KMS-11 (cell line): ENCODE data around the gene ARHGAP24.

ENCODE experiments used
- H2AFZ ChIP-seq: fragments of 200-600 bp; sonication (generic); 2 replicates; pipeline ENCODE4 v1.6.1; 2016; ENCODE audit warnings: antibody characterized with exemption, mixed run types, low read depth
- H3K27ac ChIP-seq: fragments of 200-600 bp; sonication (generic); 2 replicates; pipeline ENCODE4 v1.6.1; 2016; ENCODE audit warnings: mild to moderate bottlenecking, mixed run types
- H3K27me3 ChIP-seq: fragments of 200-600 bp; sonication (generic); 2 replicates; pipeline ENCODE4 v1.6.1; 2017; ENCODE audit warnings: mild to moderate bottlenecking, low read depth, mixed run types, moderate library complexity; ENCODE audit not compliant: insufficient read depth
- H3K36me3 ChIP-seq: fragments of 200-600 bp; sonication (generic); 2 replicates; pipeline ENCODE4 v1.6.1; 2017; ENCODE audit warnings: mild to moderate bottlenecking, mixed run types; ENCODE audit not compliant: insufficient read depth
- H3K4me1 ChIP-seq: fragments of 200-600 bp; sonication (generic); 2 replicates; pipeline ENCODE4 v1.6.1; 2016; ENCODE audit warnings: mild to moderate bottlenecking, low read depth, mixed run types; ENCODE audit not compliant: poor library complexity, severe bottlenecking
- H3K4me2 ChIP-seq: fragments of 200-600 bp; sonication (generic); 2 replicates; pipeline ENCODE4 v1.7.0; 2016; ENCODE audit warnings: mild to moderate bottlenecking, mixed run types
- H3K4me3 ChIP-seq: fragments of 200-600 bp; sonication (generic); IDR thresholded peaks from 2 replicates; pipeline ENCODE4 v1.6.1; 2017; ENCODE audit warnings: low read depth, low read length, mixed read lengths; ENCODE audit not compliant: insufficient read depth
- H3K79me2 ChIP-seq: fragments of 200-600 bp; sonication (generic); 2 replicates; pipeline ENCODE4 v1.6.1; 2016; ENCODE audit warnings: low read depth, mixed run types; ENCODE audit not compliant: insufficient read depth
- H3K9ac ChIP-seq: fragments of 200-600 bp; sonication (generic); 2 replicates; pipeline ENCODE4 v1.6.1; 2016; ENCODE audit warnings: mild to moderate bottlenecking, mixed run types
- H4K20me1 ChIP-seq: fragments of 200-600 bp; sonication (generic); 2 replicates; pipeline ENCODE4 v1.6.1; 2016; ENCODE audit warnings: mild to moderate bottlenecking, mixed run types; ENCODE audit not compliant: insufficient read depth
- TF ChIP-seq, protein P1 (sequence below): fragments of 200-600 bp; sonication (generic); conservative IDR thresholded peaks from 2 replicates; pipeline ENCODE4 v1.6.1; 2017; ENCODE audit warnings: low read depth, mild to moderate bottlenecking, antibody characterized with exemption, low read length, moderate library complexity, mixed read lengths

ARHGAP24 gene

DNA sequence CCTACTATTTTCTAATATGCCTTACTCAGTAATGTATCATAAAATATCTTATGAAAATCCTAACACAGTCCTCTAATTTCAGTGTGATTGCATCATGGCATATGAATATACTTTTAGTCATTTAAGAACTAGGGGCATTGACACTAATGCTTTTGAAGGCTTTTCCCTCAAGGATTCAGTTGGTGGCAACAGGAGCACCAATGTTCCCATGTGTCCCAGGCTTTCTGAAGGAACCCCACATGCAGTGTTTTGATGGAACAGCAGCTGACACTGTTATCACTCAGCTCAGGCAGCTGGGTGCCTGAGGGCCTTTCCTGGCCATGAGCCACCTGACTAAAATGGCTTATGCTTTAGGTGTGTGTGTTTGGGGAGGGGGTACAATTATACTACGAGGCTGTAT is 348.3 kb downstream of the ARHGAP24 start:
- Histone ChIP-seq H3K4me2 (peak overlapping the region; percentile 20; the same call in 1 of the 2 replicates), H3K36me3 (no peaks in the 10 kb centered on the region), H3K4me1 (peaks cover 61% of the 10 kb centered on the region), H3K4me3 (no peak overlapping the region), H3K9ac (no peak overlapping the region), H4K20me1 (no peaks in the 10 kb centered on the region), H3K79me2 (no peaks in the 10 kb centered on the region), H2AFZ (no peak overlapping the region), H3K27ac (no peak overlapping the region), H3K27me3 (no peaks in the 10 kb centered on the region)
- TF ChIP-seq, protein P1, sequence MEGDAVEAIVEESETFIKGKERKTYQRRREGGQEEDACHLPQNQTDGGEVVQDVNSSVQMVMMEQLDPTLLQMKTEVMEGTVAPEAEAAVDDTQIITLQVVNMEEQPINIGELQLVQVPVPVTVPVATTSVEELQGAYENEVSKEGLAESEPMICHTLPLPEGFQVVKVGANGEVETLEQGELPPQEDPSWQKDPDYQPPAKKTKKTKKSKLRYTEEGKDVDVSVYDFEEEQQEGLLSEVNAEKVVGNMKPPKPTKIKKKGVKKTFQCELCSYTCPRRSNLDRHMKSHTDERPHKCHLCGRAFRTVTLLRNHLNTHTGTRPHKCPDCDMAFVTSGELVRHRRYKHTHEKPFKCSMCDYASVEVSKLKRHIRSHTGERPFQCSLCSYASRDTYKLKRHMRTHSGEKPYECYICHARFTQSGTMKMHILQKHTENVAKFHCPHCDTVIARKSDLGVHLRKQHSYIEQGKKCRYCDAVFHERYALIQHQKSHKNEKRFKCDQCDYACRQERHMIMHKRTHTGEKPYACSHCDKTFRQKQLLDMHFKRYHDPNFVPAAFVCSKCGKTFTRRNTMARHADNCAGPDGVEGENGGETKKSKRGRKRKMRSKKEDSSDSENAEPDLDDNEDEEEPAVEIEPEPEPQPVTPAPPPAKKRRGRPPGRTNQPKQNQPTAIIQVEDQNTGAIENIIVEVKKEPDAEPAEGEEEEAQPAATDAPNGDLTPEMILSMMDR: no peak

- H3K9ac ChIP-seq: no peak overlapping the region
- H3K4me1 ChIP-seq: peaks cover 71% of the 10 kb centered on the region
- H3K27me3 ChIP-seq: no peaks in the 10 kb centered on the region
- 0 out of 2 replicates have a peak overlapping the region, but pooled peaks have one; percentile 11 for H3K27ac ChIP-seq
- H3K36me3 ChIP-seq: no peaks in the 10 kb centered on the region
- H3K4me3 ChIP-seq: no peak overlapping the region
- H2AFZ ChIP-seq: peak overlapping the region; percentile 1; the same call in 1 of the 2 replicates
- no peaks in the 10 kb centered on the region for H3K79me2 ChIP-seq
- TF ChIP-seq, protein P1: no peak
- H3K4me2 ChIP-seq: peak overlapping the region; percentile 37
- H4K20me1 ChIP-seq: no peaks in the 10 kb centered on the region
Measured at GRCh38 chr4:85824166-85824945, 349.4 kb downstream of the ARHGAP24 start.

DNA sequence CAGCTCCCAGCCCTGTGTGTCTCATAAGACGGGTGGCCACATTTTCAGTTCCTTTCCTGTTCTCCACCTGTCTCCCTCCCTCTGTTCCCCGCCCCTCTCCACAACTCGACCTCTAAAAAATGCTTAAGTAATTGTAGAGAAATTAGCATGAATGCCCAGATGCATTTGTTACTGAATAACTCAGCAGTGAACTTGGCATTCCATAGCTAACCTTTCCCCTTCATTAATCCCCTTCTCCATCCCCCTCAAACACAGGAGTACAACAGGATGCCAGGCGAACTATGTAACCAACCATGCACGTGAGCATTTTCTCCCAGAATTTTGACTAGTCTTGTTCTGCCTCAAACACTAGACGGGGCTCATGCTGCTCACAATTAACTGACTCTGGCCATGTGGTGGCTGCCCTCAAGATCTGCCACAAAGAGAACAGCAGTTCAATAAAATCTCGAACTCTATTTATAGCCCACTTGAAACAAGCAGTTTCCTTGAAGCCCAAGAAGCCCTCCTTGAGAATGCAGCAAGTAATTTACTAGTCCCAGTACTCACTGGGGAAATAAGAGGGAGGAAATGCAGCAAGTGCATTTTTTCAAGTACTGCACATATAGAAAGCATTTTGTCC is 351.2 kb downstream of the ARHGAP24 start:
- H2AFZ ChIP-seq: peak overlapping the region; percentile 48
- H3K79me2 ChIP-seq: no peaks in the 10 kb centered on the region
- no peaks in the 10 kb centered on the region for H3K27me3 ChIP-seq
- peak overlapping the region; percentile 77 for H3K4me2 ChIP-seq
- H3K4me3 ChIP-seq: peak overlapping the region; percentile 69
- peaks cover 80% of the 10 kb centered on the region for H3K4me1 ChIP-seq
- H3K9ac ChIP-seq: peak overlapping the region; percentile 46
- H4K20me1 ChIP-seq: no peaks in the 10 kb centered on the region
- peak overlapping the region; percentile 89 for H3K27ac ChIP-seq
- H3K36me3 ChIP-seq: no peaks in the 10 kb centered on the region
- TF ChIP-seq, protein P1: peak; percentile 39; the same call in 1 of the 2 replicates

DNA sequence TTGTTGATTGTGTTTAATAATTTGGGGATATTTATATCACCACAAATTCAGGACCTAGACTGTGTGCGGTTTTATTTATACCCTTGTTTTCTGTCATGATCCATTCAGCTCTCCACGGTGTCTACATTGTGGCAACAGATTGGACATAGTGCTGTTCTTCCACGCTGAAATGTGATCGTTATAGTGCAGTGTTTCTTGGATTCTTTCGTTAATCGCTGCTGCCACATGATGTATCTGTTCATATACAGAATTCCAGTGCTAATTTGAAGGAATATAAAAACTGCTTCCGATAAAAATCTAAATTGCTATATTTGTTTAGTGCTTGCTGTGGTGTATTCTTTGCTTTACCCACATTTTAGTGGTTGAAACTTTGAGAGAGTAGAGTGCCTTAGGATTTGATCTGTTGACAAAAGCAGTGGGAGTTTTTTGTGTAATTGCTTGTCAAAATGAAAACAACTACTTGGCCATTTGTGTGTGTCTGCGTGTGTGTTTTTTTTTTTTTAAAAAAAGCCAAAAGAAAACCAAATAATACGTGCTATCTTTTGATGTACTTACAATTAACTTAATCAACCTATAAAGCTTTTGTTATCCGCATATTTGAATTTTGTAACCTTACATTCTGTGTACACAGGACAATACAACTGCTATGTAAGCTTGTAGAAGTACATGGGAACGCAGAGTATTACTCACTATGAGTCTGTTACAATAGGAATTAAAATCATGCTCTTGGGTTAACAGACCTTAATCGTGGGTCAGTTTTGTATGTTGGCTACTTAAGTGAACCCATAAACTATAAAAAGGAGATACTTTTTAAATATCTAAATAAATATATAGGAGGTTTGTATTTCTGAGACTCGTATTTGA is 353.3 kb downstream of the ARHGAP24 start:
- Histone ChIP-seq H4K20me1 (no peaks in the 10 kb centered on the region), H3K9ac (peak overlapping the region; percentile 46), H3K4me1 (peaks cover 68% of the 10 kb centered on the region), H2AFZ (peak overlapping the region; percentile 51; the same call in 1 of the 2 replicates), H3K36me3 (no peaks in the 10 kb centered on the region), H3K79me2 (no peaks in the 10 kb centered on the region), H3K27me3 (no peaks in the 10 kb centered on the region), H3K4me3 (peak overlapping the region; percentile 84), H3K27ac (peak overlapping the region; percentile 89), H3K4me2 (peak overlapping the region; percentile 55)
- TF ChIP-seq, protein P1: no peak
